ENCODE results near the gene PXDN.
"Not testable (repeated sequence)": the region's sequence is repeated elsewhere in the genome, so short reads cannot be mapped to it uniquely, and the experiment has no call there.

DNA sequence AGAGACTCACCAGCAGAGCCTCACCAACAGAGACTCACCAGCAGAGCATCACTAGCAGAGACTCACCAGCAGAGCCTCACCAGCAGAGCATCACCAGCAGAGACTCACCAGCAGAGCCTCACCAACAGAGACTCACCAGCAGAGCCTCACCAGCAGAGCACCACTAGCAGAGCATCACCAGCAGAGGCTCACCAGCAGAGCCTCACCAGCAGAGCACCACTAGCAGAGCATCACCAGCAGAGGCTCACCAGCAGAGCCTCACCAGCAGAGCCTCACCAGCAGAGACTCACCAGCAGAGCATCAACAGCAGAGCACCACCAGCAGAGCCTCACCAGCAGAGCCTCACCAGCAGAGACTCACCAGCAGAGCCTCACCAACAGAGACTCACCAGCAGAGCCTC is 35.7 kb upstream of the PXDN start:
- TF ChIP-seq, protein P1, sequence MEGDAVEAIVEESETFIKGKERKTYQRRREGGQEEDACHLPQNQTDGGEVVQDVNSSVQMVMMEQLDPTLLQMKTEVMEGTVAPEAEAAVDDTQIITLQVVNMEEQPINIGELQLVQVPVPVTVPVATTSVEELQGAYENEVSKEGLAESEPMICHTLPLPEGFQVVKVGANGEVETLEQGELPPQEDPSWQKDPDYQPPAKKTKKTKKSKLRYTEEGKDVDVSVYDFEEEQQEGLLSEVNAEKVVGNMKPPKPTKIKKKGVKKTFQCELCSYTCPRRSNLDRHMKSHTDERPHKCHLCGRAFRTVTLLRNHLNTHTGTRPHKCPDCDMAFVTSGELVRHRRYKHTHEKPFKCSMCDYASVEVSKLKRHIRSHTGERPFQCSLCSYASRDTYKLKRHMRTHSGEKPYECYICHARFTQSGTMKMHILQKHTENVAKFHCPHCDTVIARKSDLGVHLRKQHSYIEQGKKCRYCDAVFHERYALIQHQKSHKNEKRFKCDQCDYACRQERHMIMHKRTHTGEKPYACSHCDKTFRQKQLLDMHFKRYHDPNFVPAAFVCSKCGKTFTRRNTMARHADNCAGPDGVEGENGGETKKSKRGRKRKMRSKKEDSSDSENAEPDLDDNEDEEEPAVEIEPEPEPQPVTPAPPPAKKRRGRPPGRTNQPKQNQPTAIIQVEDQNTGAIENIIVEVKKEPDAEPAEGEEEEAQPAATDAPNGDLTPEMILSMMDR (conservative IDR thresholded peaks at IDR 0.05 in 1 of 2, IDR thresholded peaks at IDR 0.05 in 1 of 2; ENCODE audit: extremely low read depth in 1 of 2, insufficient read depth in 1 of 2, low read depth in 1 of 2, low read length in 2 of 2), result not testable (repeated sequence)
- not testable (repeated sequence) for TF ChIP-seq EZH2 (IDR thresholded peaks at IDR 0.05; ENCODE audit: borderline replicate concordance, low read length)

All from mammary epithelial cell (primary cell).